Hematopoietic multipotent progenitor cell treated with erythropoietin and hydrocortisone succinate and interleukin-3 and kit ligand, for 8 days (in vitro differentiated cells): ENCODE data around the gene FXYD6.

ENCODE experiments used
- DNase-seq: peaks from one replicate; pipeline ENCODE4 v3.0.0-alpha.2; 2015

FXYD6 gene

GRCh38 chr11:117827521-117828511 lies 48.6 kb downstream of the FXYD6 start:
- DNase-seq, result no peak

- no peak for DNase-seq
These were observed 49.6 kb downstream of the FXYD6 start for GRCh38 chr11:117826832-117827231.

GRCh38 chr11:117826190-117826570 lies 50.3 kb downstream of the FXYD6 start:
- no peak for DNase-seq

DNA sequence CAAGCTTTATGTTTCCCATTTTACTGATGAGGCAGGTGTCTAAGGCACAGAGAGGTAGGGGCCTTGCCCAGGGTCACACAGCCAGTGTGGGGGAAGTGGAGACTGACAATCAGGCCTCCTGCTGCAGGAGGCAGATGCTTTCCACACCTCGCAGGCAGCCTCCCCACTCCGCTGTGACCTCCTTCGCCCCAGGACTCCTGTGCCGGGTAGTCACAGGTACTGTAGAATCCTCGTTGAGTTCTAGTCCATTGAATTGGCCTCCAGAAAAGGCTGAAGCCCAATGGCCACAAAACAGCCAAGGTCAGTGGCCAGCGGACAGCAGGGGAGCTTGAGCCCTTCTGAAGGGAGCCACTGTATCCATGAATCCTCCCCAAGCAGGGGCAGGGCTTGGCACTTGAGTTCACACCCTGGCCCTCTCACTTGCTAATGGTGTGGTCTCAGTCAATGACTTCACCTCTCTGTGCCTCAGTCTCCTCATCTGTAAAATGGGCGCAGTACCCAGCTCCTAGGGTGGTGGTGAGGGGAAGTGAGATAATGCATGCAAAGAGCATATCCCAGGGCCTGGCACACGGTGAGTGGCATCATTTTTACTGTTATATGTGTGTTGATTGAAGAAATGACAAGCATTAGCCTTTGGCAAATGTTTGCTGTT lies 50.8 kb downstream of the FXYD6 start:
- DNase-seq, result no peak

- DNase-seq, result no peak
These were observed 51.6 kb downstream of the FXYD6 start, which contains the start of gene FXYD2 for GRCh38 chr11:117824571-117825537. TSS of gene FXYD2 (minus strand) at chr11:117824744. CDS start at chr11:117824678, 66 bp downstream.

DNA sequence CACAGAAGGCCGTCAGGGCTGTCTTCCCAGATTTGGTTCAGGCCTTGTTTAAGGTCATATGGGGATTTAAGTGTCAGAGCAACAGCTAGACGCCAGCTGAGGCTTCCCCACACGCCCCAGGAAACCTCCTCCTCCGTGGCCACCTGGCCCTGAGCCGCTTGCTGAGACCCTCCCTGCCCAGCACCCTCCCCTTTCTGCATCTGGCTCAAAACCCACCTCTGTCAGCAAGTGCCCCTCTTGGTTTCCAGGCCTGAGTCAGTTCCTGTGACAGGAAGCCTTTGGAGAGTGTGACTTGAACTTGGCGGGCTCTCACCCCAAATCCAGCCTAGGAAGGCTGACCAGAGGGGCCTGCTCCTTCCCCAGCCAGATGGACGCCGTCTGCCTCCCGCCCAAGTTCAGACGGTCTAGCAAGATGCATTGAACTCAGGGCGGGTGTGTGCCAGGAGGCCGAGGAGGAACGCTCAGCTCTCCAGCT lies 52.5 kb downstream of the FXYD6 start:
- DNase-seq, result no peak

GRCh38 chr11:117823294-117823945 lies 53.0 kb downstream of the FXYD6 start:
- DNase-seq, result peak; percentile 30

- no peak for DNase-seq
These were observed 54.1 kb downstream of the FXYD6 start for GRCh38 chr11:117822074-117823033.

- DNase-seq, result no peak
These were observed 55.0 kb downstream of the FXYD6 start for GRCh38 chr11:117821431-117821830.

- DNase-seq, result no peak
These were observed 55.9 kb downstream of the FXYD6 start for GRCh38 chr11:117820516-117820915.

- DNase-seq, result no peak
These were observed 56.4 kb downstream of the FXYD6 start for GRCh38 chr11:117820071-117820470.

DNA sequence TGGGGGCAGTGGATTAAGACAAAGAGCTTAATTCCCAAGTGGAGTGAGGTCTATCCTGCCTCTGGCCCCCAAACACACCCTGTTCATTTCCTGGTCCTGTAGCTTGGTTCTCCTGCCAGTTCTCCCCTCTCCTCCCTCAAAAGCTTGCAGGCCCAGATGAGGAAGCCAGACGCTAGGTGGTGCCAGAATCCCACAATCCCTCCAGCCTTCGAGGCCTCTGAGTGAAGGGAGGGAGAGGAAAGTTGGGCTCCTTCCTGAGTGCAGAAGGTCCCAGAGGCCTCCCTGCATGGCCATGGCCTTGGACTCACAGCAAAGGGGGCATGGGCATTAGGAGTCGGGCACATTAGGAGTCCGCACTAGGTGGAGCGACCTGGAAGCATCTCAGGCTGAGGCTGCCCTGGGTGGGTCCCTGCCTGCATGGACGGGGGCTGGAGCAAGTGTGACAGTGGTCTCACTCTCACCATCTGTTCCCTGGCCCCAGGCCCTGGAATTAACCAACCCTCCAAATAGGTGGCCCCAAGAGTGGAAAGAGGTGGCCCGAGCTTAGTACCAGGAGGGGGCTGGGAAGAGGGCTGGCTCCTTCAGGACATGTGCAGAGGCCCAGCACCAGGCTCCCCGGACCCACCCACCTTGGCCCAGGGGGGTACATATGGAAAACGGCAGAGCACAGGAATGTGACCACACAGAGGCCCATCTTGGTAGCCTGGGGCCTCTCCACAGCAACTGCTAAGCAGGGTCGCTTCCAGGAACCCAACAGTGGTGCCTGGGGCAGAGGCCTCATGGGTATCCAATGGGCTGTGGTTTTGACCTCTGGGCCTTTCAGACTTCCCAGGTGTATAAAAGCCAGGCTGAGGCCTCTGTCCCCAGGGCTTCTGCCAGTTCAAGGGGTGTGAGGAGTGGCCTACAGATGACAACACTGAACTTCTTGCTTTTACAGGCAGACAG lies 57.1 kb downstream of the FXYD6 start:
- DNase-seq, result peak; percentile 40

GRCh38 chr11:117818041-117818873 lies 58.2 kb downstream of the FXYD6 start:
- DNase-seq, result no peak

DNA sequence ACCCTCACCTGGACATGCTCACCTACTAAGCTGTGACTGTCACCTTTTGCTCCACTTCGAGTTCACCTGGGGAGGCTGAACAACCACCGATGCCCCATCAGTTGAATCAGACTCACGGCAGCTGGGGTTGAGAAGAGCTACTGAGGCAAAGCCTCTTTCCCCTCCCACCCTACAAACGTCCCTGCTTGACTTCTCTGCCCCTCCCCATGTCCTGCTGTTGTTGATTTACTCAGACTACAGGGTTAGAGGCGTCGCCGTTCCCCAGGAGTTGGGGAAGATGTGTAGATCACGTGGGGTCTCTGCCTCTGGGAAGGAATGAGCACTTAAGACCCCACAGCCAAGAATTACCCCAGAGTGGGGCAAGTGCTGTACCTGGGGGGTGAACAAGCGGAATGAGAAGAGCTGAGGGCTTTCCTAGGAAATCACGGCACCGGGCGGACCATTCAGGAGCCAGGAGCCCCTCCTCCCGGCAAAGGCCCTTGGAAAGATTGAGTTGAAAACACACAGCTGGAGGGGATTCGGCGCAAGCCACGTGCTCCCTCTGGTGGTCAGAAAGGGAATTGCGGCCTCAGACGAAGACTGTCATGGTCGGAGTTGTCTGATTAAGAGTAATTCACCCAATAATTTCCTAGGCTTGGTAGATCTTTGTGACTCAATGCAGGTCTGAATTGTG lies 59.0 kb downstream of the FXYD6 start:
- peak; percentile 57 for DNase-seq

- DNase-seq, result no peak
These were observed 59.6 kb downstream of the FXYD6 start for GRCh38 chr11:117816846-117817367.

- DNase-seq, result no peak
These were observed 60.2 kb downstream of the FXYD6 start for GRCh38 chr11:117816151-117816741.

DNA sequence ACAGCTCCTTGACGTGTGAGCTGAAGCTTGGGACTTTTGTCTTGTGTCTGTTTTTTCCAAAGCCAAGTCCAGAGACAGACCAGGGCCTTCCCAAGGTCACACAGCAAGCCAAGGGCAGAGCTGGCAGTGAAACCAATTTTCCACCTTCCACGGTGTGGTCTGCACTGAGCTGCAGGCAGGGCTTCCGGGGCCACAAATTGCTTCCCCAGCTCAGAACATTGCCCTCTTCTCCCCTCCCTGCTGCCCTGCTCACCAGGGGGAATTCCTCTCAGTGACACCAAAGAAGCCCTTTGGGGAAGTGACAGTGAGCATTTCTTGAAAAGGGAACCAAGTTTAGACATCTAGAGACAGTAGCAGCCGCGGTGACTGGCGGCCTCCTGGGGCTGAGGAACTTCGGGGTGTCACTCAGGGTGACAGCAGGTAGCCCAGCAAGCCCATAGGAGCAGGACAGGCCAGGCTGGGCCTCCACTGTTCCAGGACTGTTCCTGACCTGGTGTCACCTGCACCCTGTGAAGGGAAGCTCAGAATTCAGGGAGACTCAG lies 61.1 kb downstream of the FXYD6 start:
- DNase-seq, result peak; percentile 16
